Activated CD8-positive, alpha-beta memory T cell treated with anti-CD3 and anti-CD28 coated beads, Interleukin-2, amount 50 U/mL, for 48 hours (primary cell): ENCODE data around the gene C1orf50.
"Not testable (repeated sequence)": the region's sequence is repeated elsewhere in the genome, so short reads cannot be mapped to it uniquely, and the experiment has no call there.

ENCODE experiments used
- DNase-seq: peaks from one replicate; pipeline ENCODE4 v3.0.0-alpha.2; 2020

The C1orf50 gene

DNA sequence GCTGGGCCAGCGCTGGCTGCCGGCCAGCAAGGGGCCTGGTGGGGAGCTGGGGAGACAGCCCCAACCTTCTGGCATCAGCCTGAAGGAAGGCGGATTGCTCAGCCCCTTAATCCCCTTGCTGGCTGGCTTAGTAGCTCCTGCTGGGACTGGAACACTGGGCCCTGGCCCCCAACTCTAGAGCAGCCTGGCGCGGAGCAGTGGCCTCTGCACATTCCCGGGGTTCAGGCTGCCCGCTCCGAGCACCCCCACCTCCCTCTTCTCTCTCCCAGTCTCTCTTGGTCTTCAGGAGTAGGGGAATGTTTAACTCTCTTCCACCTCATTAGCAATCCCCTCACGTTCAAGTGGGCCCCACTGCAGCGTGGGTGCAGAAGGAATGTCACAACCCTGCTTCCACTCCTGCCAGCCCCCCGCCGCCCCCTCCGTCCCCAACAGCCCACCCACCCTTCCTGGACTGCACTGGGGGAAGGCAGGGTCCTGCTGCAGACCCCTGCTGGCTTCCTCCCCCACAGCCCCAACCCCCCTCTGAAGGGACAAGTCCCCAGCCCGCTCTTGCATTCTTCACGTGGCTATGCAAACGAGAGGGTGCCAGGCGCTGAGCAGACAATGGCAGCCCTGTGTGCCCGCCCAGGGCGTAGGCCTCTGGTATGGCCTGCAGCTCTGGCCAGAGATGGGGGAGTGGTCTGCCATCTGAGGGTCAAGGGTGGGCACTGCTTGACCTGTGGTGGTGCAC lies 26.0 kb upstream of the C1orf50 start:
- DNase-seq = no peak

DNA sequence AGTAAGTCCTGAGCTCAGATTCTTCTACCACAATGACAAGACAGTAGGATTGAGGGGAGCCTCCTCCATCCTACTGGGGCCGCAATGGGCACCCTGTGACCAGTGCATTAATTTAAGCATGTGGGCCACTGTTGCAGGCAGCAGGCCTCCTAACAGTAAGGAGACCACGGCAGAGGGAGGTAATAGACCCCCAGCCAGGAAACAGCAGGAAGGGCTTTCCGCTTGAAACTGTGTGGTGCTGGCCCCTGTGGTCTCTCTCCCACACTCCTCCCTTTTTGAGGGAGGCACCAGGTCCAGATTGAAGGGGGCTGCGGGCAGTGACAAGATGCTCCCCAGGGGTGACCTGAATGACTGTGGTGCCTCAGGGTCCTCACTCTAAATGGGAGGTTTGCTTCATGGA lies 25.3 kb upstream of the C1orf50 start:
- DNase-seq = no peak

DNA sequence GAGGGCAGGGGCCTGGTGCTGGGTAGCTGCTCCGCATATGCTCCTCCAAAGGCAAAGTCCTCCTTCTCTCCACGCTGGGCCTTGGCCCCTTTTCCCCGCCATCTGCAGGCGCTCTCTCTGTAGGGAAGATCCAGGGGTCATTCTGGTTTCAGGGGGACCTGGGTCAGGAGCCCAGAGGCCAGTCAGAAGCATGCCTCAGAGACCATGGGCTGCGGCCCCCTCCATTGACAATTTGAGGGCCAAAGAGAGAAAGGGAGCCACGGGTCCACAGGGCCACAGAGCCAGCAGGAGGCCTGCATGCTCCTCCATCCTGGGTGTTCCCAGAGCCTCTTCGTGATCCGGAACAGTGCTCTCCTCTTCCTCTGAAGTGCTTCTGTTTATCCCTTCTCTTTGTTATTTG lies 24.9 kb upstream of the C1orf50 start:
- no peak for DNase-seq

DNA sequence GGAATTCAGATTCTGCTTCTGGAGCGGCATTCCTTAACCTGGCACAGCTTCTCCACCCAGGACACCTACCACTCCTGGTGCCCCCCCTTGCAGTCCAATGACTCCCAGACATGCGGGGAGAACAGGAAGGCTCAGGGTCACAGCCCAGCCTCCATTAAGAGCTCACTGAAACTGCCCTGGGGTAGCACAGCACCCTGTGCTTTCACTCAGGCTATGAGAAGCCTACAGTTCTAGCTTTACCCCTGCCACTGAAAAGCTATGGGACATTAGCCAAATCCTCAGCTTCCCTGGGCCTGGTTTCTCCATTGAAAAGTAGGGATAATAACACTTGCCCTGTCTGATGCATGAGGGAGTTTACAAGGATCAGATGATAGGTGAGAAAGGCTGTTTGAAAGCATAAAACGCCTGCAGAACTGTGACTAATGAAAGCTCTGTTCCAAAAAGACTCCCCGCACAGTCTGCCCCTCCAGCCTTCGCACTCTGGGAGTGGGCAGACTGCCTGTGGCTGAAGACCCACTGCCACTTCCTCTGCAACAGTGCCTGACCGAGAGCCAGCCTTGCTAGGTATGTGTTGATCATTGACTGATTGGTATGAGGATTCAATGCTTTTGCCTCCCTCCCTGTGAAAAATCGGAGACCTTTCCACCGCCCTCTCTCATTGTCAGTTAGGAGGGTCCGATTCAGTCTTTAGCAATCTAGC lies 24.3 kb upstream of the C1orf50 start:
- no peak for DNase-seq

DNA sequence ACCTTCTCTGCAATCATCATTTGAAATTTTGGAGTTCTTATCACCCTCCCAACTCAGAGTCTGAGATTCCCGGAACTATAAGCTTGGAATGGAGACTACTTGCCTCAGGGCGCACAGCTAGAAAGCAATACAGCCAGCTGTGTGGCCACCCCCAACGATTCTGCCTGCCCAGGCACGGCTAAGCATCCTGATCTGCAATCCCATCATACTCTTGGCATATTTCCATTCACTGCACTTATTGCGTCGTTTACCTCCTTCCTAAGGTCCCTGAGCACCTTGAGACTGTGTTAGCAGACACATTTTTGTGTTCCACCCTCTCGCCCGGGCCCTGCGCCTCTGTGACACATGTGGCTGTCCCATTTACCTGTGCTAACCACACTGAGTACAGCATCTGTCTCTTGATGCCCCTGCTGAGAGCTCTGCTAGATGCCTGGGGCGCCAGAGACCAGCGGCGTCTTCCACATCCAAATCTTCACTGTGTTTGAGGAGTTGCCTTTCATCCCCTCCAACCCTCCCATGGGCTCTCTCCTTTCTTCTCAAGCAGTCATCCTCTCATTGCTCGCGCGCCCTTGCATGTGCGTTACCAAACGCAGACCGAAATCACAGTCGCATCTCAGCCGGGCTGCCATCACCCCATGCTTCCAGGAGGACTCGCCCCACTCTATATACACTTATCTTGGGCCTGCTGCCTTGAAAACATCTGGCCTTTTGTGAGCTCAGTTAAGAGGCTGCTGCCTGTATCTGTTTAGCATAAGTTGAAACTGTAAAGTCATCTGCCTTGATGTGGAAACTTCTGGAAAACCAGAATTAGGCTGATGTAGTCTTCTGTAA lies 23.5 kb upstream of the C1orf50 start:
- no peak for DNase-seq

DNA sequence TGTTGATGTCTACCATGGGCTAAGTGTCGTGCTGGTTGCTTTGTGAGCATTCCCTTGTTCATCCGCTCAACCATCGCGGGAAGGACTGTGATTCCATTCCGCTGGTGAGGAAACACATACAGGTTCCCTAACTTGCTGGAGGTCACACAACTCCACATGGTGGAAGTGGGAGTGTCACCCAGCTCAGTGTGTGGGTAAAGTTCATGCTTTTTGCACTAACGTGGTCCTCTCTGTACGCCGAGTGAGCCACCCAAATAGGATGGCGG lies 23.0 kb upstream of the C1orf50 start:
- DNase-seq = no peak

DNA sequence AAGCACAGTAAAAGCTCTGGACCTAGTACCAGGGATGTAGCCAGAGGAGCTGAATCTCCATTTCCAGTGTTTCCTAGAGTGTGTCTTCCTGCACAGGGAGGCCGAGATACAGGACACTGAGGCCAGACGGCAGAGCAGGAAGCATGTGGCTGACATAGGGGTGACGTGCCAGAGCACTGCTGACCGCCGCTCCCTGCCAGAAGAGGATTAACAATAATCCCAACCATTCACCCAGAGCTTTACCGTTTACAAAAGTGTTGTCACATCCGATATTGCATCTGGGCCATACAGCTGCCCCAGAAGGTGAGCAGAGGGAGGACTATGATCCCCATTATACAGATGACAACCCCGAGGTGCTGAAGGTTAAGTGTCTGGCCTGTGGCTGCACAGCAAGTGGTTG lies 21.2 kb upstream of the C1orf50 start:
- no peak for DNase-seq

DNA sequence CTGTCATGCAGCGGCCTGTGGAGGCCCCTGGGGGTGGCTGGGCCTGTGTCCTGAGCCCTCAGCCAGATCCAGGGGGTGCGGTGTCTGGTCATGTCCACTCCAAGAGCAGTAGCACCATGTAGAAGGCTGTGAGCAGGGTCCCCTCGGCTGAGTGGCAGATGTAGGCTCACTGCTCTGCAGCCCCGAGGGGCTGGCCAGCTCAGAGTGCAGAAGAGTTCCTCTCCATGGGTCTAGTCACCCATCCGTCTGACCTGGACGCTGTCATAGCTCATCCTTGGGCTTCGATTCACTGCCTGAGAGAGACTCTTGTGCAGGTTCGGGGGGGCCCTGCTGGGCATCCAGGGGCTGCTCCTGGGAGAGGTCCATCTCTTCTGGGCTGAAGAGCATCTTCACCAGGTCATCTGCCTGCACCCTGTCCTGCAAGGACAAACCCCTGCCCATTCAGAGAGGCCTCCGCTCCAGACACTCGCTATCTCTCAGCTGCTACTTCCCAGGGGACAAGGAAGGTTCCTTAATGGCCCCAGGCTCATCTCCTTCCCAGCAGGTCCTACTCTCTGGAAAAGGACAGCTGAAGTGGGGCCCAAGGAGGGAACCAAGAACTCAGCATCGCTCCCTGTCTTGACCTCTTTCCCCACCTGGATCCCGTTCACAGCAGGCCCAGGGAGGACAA lies 20.5 kb upstream of the C1orf50 start:
- DNase-seq = peak; percentile 39

DNA sequence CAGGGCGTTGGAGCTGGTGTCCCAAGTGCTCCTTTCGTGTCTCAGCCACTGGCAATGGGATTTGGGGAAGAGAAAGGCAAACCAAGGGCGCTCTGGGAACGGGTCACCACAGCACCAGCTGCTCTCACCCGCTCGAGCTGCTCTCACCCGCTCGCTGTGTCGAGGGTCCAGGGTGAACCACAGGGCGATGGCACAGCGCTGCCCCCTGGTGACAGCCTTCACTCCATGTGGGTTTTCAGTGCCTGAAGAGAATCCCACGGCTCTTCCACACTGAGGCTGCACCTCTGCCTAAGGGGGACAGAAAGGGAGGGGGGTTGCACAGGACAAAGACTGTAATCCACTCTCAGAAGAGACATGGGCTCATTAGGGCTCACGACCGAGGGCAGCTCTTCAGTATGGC lies 19.9 kb upstream of the C1orf50 start:
- peak; percentile 72 for DNase-seq

DNA sequence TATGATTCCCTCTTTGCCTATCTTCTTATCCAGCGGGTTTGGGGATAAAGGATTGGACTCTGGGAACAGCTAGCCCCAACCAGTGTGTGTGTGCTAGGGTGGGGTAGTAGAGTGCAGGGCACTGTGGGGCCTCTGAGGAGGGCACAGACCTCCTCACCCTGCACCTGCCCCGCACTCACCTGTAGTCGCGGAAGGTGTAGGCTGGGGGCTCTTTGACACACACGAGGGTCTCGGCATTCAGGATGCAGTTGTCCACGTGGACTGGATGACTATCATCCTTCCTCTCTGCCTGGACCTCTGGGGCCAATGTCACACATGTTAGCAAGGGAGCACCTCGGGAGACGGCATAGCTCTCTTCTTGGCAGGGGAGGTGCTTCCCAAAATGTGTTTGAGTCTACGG lies 19.0 kb upstream of the C1orf50 start:
- DNase-seq = no peak

DNA sequence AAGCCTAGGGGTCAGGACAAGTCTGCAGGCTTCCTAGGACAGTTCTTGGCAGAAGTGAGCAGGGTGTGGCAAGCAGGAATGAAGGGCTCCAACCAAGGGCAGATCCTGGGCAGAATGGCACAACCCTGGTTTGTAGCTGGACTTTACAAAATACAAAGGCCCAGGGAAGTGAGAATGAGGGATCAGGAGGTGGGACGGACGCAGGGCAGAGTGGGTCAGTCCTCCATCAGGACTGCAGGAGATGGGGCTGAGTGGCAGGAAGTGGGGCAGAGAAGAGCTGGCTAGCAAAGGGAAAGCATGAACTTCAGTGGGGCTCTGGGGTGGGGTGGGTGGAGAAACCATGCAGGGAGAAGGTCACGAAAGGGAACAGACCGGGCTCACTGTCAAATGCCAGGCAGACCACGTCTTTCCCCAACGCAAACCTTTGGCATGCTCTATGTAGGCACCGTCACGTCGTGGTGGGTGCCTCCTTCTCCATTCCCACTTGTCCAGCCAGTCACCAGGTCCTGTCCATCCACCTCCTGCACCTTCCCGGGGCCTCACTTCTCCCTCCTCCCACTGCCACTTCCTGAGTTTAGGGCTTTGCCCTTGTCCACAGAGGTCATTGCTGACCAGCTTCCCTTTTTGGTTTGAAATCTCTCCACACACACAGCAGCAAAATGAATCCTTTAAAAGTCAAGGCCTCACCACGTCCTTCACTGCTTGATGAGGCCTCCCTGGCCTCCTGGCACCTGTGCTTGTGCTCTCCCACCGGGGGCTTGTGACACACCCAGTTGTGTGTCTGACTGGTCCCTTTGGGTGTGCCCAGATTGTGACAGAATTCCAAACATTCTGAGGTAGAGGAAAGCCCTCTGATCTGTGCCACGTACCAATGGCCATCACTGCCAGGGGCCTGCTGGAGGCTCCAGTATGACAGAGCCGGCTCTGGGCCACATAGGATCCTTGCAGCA lies 18.3 kb upstream of the C1orf50 start:
- no peak for DNase-seq

DNA sequence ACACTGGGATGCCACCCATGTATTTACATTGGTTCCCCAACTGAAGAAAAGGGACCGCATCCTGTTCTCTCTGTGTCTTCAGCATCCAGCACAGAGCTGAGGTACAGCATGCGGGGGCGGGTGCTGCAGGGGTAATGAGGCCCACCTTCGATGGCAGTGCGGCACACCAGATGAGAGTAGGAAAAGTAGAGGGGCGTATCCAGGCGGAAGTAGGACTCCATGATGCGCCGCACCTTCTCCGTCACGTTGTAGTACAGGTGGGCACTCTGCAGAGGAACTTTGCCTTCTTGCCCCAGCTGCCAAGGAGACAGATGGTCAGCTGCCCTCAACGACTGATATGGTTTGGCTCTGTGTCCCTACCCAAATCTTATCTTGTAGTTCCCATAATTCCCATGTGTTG lies 17.0 kb upstream of the C1orf50 start:
- no peak for DNase-seq

DNA sequence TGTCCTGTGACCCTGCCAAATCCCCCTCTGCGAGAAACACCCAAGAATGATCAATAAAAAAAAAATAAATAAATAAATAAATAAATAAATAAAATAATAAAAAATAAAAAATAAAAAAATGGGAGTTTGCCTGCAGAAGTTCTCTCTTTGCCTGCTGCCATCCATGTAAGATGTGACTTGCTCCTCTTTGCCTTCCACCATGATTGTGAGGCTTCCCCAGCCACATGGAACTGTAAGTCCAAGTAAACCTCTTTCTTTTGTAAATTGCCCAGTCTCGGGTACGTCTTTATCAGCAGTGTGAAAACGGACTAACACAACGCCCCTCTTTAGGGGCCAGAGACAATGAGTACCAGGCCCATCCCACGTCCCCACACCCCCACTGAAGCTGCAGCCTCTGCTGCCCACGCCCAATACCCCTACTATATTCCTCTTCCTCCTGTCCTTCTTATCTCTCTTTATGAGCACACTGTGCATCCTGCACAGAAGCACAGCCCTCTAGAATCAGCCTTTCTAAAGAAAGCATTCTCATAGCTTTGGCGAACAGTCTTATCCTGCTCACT lies 15.5 kb upstream of the C1orf50 start:
- DNase-seq = not testable (repeated sequence)

DNA sequence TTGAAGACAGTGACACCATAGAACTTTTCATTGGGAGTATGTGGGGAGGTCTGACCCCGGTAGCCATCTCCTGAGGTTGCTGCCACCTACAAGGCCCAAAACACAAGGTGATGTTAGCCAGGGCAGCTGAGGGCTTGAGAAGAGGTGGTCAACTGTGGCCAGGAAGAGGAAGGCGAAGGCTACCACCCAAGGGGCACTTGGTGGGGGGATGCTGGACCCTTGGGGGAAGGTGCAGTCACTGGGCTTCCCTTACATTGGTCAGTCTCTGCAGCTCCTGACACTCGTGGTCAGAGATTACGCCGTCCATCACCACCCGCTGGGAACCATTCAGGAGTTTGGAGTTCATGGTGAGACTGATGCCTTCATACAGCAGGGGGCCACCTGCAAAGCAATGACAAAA lies 14.8 kb upstream of the C1orf50 start:
- DNase-seq = no peak

DNA sequence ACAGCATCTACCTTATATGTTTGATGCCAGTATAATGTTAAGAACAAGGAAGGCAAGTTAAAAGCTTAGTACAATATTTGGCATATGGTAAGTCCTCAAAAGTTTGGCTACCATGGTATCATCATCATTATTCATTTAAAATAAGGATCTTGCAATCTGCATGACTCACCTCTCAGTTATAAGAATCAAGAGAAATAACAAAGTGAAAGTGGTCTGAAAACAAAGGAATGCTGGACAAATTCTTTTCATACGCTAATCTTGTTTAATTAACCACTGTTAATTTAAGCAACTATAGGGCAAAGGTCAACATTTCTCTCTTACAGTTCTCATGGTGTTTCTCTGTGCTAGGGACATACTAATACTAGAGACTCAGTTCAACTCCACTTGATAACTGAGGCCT lies 14.0 kb upstream of the C1orf50 start:
- DNase-seq = no peak

DNA sequence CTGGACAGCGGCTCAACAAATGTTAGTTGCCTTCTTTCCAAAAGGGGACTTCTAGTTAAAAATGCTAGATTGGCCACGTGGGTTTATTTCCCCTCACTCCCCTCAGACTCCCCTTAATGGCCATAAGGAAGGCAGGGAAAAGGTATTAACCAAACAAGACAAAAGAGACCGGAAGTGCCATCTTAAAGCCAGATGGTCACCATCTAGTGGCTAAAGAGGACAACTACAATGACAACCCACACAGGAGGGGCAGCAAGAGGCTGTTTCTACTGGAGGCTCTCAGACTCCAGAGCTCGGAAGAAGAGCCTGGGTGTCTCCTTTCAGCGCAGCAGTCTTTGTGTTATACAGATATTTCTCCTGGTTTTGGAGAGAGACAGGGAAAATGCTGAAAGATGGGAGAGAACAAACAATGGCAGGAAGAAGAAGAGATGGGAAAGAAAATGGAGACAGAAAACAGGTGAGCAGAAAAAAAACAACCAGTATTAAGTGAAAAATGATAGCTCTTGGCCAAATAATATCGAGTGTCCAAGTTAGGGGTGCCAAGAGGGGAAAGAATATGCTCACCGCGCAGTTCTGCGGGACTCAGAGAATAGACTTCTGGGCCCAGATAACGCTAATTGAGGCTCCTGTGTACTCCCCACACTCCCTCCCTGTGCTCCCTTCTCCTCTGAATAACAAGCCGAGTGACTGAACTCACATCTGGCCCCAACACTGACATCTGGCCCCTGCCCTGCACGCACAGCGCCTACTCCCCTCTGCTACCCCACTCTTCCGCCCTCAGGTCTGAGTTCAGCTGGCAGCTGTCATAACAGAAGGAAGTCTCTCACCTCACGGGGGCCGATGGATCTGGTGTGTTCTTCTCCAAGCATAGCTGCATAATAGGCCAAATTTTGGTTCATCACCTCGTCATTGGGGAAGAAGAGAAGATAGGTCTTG lies 9.8 kb upstream of the C1orf50 start:
- no peak for DNase-seq

DNA sequence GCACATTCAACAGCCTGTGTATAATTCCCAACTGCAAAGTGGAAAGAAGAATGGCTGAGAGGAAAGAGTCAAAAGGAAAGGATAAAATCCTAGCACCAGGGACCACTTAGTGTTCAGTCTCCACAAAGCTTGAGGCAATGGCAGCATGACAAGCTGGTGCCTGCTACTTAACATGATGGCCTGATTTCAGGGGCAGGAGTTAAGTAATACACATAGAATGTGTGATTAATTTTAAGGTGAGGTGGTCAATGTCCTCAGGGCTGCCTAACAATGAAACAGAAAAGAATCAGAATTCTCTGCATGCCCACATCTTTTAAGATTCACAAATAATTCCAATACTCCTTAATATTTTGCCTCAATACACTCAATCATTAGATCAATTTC lies 9.2 kb upstream of the C1orf50 start:
- DNase-seq = no peak

DNA sequence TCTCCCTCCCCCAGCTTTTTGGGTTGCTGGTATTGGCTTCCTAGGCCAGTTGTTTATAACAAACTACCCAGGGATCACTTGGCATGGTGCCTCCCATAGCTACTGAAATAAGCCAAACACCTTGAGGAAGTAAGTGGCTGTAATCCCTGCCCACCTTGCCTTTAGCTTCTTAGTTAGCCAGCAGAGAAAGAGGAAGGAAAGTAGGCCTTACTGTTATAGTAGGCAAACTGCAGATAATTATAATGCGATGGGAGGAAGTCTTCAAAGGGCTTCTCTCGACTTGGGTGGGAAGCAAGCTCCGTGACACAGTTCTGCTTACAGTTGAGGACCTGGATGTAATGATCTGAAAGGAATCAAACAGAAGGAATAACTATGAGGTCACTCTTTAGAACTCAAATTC lies 8.4 kb upstream of the C1orf50 start:
- no peak for DNase-seq

DNA sequence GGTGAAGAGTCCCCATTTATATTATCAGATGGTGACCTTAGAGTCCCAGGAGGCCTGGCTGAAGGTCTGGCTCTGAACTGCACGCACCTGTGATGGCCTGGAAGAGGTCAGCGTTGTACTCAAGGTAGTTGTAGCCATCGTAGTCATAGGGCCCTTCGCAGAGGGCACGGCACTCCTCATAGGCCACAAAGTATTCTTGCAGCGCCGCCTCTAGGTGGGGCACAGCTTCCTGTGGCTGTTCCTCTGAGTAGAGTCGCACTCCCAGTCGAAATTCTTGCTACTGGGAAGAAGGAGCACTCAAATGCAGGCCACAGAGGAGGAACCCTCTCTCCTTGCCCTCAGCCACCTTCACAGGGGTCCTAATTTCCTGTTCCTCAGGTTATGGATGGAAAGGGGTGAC lies 7.9 kb upstream of the C1orf50 start:
- no peak for DNase-seq

DNA sequence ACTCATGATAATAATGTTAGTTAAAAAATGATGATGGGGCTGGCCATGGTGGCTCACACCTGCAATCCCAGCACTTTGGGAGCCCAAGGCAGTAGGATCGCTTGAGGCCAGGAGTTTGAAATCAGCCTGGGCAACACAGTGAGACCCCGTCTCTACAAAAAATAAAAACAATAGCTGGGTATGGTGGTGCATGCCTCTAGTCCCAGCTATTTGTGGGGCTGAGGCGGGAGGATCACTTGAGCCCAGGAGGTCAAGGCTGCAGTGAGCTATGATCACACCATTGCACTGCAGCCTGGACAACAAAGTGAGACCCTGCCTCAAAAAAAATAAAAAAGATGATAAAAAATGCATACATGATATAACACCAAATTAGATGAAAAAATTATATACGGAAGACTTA lies 5.5 kb upstream of the C1orf50 start:
- DNase-seq = no peak

DNA sequence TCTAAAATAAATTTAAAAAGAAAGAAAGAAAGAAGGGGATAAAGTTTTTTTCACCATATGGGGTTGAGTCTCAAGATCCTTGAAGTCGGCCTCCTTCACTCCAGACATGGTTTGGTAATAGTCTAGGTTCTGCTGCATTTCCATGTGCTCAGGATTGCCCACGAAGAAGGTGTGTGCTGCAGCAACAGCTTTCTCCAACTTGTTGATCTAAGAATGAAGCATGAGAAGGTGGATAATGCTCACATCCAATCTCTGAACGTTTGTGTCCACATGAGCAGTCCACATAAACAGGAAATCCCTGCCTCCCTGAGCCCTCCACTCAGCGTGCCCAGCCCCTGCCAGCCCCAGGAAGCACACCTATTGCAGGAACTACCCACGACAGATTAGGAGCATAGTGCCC lies 4.8 kb upstream of the C1orf50 start:
- no peak for DNase-seq
